Adipocyte (in vitro differentiated cells): ENCODE measurements around the gene ZBTB44.

Experiments
- DNase-seq: peaks from one replicate; pipeline ENCODE4 v3.0.0-alpha.2; 2015; ENCODE audit warnings: low read depth
- H3K27me3 ChIP-seq: replicated peaks from 2 replicates; pipeline ENCODE4 v1.7.0; 2013; ENCODE audit warnings: mild to moderate bottlenecking, low read length, moderate library complexity; ENCODE audit not compliant: control insufficient read depth, insufficient read depth
- H3K36me3 ChIP-seq: 2 replicates; pipeline ENCODE4 v1.7.0; 2013; ENCODE audit warnings: low read length, mild to moderate bottlenecking, moderate library complexity; ENCODE audit not compliant: control insufficient read depth, insufficient read depth, severe bottlenecking
- H3K4me1 ChIP-seq: 2 replicates; pipeline ENCODE4 v1.7.0; 2013; ENCODE audit warnings: mild to moderate bottlenecking, low read length, moderate library complexity; ENCODE audit not compliant: control insufficient read depth, insufficient read depth
- H3K4me3 ChIP-seq: 2 replicates; pipeline ENCODE4 v1.7.0; 2013; ENCODE audit warnings: mild to moderate bottlenecking, low read length, moderate library complexity
- H3K9ac ChIP-seq: 2 replicates; pipeline ENCODE4 v1.7.0; 2013; ENCODE audit warnings: mild to moderate bottlenecking, low read length, moderate library complexity
- H3K9me3 ChIP-seq: 2 replicates; pipeline ENCODE4 v1.7.0; 2013; ENCODE audit warnings: mild to moderate bottlenecking, low read length, moderate library complexity; ENCODE audit not compliant: control insufficient read depth

Gene ZBTB44

DNA sequence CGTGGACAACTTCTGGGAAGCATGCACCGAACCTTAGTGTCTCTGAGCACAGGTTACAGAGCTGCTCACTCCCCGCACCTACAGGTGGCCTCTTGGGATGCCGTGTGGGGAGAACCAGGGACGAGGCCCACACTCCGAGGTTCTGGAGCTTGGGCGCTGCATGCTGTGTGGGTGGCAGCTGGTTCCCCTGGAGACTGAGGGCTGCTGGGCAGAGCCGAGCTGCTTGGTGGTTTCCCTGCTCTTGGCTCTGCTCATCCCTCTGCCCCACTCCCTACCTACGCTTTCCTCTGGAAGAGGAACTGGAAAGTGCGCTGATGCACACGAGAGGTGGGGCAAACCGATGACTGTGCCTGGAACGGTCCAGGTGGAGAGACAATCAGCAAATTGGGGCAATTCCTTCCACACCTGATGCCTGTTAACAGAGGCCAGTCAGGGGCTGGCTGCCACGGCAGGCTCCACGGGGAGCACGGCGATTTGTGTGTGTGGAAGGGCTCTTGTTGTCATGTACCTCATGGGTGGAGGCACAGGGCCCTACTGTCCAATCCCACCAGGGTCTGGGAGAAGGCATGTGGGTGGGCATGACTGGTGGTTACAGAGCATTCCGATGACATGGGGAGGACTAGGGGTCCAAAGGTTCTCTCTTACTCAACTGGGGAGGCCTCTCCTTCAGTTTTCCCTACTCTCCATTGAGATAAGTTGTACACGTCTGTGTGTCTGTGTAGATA, 94.2 kb downstream of the ZBTB44 start:
- no peak for DNase-seq
- Histone ChIP-seq H3K9ac (no peak overlapping the region), H3K4me3 (no peak overlapping the region), H3K27me3 (peaks cover 21% of the 10 kb centered on the region), H3K9me3 (no peaks in the 10 kb centered on the region), H3K36me3 (no peaks in the 10 kb centered on the region), H3K4me1 (no peaks in the 10 kb centered on the region)

DNA sequence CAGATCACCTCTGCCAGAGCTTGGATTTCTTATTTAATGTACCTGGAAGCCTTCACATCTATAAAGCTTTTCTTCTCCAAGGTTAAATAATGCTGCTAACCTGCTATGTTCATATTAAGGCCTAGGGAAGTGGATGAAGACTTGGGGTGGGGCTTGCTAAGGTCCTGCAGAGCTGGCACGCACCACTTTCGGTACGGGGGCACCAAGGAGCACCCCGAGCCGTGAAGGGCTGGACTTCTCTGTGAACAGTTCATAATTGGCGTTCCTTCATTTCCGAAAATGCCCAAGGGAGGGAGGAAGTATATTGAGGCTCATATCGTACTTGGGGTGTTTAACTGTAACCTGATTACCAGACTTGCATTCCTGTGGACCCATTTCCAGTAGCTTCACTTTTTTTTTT, 95.6 kb downstream of the ZBTB44 start:
- DNase-seq = no peak

DNA sequence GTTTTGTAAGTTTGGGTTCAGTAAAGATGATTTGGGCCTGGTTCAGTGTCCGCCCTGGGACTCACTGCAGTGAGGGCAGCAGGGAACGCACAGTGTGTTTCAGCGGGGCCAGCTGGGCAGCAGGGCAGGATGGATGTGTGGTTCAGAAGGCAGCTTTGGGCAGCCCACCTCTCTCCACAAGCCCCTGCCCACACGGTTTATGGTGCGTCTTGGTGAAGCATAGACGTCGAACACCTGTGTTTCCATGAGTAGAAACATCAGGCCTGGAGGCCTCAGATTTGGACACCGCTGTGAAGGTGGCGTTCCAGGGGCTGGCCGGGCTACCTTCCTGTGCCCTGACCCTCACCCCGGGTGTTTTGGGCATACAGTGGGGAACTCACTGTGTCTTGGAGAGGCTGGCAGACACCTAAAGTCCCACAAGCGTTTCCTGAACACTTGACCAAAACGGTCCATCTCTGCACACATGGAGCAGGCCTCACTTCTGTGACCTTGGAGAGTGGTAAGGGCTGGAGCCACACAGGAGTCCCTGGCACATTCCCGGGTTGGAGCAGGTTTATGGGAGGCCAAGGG, 96.1 kb downstream of the ZBTB44 start:
- Histone ChIP-seq H3K9me3 (no peaks in the 10 kb centered on the region), H3K4me3 (no peak overlapping the region), H3K27me3 (peaks cover 40% of the 10 kb centered on the region), H3K4me1 (no peaks in the 10 kb centered on the region), H3K36me3 (no peaks in the 10 kb centered on the region), H3K9ac (no peak overlapping the region)
- DNase-seq = no peak

More for the DNA sequence above, 95.6 kb downstream of the ZBTB44 start:
- H3K9ac ChIP-seq = no peak overlapping the region
- H3K9me3 ChIP-seq = no peaks in the 10 kb centered on the region
- H3K4me3 ChIP-seq = no peak overlapping the region
- H3K4me1 ChIP-seq = no peaks in the 10 kb centered on the region
- peaks cover 34% of the 10 kb centered on the region for H3K27me3 ChIP-seq
- H3K36me3 ChIP-seq = no peaks in the 10 kb centered on the region

DNA sequence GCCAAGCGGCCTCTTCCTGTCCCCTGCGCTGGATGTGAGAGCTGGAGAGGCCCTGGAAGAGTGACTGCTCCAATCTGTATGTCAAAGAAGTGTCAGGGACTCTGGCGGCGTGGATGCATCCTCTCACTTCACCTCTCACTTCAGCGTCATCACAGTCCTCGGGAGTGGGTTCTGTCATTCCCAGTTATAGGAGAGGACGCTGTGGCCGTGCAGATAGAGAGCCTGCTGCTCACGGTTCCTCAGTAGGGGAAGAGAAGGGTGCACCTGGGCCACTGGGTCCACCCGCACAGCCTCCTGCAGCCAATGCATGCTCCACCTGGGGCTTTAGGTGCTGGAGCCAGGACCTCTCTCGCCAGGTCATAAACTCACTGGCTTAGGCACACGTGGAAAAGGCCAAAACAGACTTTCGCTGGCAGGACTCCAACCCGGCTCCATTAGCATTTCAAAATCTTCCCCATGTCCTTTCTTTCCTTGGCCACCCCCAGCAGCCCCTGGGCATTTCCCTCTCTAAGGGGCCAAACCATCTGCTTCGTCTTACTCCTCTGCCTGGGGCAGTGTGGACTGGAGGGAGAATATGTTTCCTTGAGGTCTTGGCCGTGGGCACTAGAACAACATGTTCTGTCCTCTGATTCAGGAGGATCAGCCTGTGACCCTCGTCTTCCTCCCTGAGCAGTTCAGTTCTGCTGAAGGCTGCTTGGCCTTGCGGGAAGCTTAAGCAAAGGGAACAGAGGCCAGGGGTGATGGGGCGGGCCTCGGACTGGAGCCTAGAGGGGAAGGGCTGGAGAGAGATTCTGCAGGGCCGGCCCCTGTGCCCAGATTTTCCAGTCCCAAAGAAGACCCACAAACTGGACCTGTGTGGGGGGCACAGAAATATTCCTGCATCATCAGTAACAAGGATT, 97.3 kb downstream of the ZBTB44 start:
- no peaks in the 10 kb centered on the region for H3K9me3 ChIP-seq
- H3K9ac ChIP-seq = no peak overlapping the region

DNA sequence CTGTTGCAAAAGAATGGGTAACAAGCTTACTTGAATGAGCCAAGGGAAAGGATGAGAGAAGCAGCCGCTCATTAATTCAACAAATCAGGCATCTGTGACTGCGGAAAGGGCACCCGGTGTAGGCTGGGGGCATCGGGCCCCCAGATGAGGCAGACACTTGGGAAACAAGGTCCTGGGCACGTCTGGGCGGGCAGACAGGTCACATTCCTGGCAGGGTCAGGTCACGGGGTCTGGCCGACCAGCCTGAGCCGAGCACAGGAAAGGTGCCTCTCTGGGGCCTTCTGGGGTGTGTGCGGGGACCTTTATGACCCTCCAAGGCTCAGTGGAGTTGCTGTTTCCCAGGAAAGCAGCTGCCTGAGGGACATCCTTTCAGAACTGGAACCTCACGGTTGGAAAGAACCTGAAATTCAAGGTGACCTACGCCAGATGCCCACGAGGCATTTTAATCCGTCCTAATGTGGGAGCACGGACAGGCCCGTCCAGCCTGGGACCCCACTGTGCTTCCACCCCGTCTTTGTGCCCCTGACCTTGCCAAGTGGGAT, 98.1 kb downstream of the ZBTB44 start:
- H3K9ac ChIP-seq = no peak overlapping the region
- H3K36me3 ChIP-seq = no peaks in the 10 kb centered on the region
- H3K9me3 ChIP-seq = no peaks in the 10 kb centered on the region
- peaks cover 51% of the 10 kb centered on the region for H3K27me3 ChIP-seq
- H3K4me3 ChIP-seq = no peak overlapping the region
- H3K4me1 ChIP-seq = no peaks in the 10 kb centered on the region
- no peak for DNase-seq

More for the DNA sequence above, 97.3 kb downstream of the ZBTB44 start:
- H3K4me3 ChIP-seq = no peak overlapping the region
- H3K36me3 ChIP-seq = no peaks in the 10 kb centered on the region
- DNase-seq = no peak
- H3K27me3 ChIP-seq = peaks cover 44% of the 10 kb centered on the region
- H3K4me1 ChIP-seq = no peaks in the 10 kb centered on the region

DNA sequence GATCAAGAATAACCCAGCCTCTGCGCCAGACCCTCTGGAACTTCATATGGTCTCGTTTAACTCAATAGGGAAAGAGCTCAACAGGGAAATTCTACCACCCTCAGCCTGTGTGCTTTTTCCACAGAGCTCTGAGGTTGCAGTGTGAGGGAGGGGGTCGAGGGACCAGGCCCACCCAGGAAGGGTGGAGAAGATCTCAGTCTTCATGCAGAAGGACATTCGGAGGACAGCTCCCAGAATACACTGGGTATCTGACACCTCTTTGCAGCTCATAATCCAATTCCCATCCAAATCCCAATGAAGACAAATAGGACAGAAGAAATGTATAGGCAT, 98.5 kb downstream of the ZBTB44 start:
- H3K9me3 ChIP-seq = no peaks in the 10 kb centered on the region
- H3K36me3 ChIP-seq = no peaks in the 10 kb centered on the region
- no peak for DNase-seq
- no peak overlapping the region for H3K4me3 ChIP-seq
- H3K4me1 ChIP-seq = no peaks in the 10 kb centered on the region
- H3K9ac ChIP-seq = no peak overlapping the region
- H3K27me3 ChIP-seq = peaks cover 52% of the 10 kb centered on the region

DNA sequence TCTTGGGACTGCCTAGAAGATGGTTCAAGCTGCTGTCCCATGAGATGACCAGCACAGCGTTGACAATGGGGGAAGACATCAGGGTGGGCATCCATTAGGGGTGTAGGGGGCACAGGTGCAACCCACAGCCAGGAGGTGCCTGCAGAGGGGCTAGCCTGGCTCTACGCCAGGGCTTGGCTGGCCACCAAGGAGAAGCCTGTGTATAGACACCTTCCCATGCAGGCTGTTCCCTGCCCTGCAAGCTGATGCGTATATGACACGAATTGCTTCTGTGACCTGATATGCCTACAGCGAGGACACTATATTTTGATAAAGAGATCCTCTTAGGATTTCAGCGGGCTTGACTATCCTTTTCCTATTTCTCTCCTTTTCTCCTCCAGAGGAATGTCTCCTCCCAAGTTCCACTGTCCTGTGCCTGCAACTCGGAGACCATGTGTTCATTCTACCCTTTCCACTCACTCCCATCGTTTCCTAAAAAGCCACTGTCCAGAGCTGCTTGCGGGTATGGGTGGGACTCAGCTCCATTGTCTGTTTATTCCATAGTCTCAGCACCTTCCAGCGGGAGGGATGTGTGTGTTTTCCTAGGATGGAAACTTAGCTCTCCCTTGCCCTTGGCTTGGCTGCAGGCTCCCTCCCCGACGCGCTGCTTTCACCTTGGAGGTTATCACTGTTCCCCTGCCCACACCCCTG, 99.0 kb downstream of the ZBTB44 start:
- Histone ChIP-seq H3K9ac (no peak overlapping the region), H3K9me3 (no peaks in the 10 kb centered on the region), H3K36me3 (no peaks in the 10 kb centered on the region), H3K4me3 (no peak overlapping the region), H3K4me1 (no peaks in the 10 kb centered on the region), H3K27me3 (peaks cover 52% of the 10 kb centered on the region)
- no peak for DNase-seq

DNA sequence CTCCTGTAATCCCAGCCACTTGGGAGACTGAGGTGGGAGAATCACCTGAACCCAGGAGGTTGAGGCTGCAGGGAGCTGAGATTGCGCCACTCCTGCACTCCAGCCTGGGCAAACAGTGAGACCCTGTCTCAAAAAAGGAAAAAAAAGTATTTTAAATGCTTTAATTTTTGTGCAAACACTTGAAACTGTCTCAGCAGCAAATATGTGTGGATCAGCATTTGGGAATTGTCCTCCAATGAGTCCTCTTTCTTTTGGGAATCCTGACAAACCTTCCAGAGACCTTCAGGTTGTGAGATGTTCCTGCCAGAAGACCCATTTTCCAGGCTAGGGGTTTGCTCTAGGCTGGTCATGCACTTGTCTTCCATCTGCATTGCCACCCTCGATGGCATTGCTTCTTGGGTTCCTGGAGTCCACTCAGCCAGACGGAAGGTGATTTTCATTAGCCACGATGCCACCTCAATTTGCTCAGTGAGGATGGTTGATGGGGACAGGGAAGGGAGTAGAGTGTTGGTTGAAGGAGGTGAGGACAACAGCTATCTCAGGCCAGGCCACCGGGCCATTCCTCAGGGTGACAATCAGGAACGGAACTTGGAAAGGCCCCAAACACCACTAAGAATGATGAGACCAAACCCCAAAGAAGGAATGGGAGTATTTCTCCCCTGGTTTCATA, 99.7 kb downstream of the ZBTB44 start:
- Histone ChIP-seq H3K4me3 (no peak overlapping the region), H3K27me3 (peaks cover 59% of the 10 kb centered on the region), H3K9ac (no peak overlapping the region), H3K36me3 (no peaks in the 10 kb centered on the region), H3K9me3 (no peaks in the 10 kb centered on the region), H3K4me1 (no peaks in the 10 kb centered on the region)
- DNase-seq = no peak

DNA sequence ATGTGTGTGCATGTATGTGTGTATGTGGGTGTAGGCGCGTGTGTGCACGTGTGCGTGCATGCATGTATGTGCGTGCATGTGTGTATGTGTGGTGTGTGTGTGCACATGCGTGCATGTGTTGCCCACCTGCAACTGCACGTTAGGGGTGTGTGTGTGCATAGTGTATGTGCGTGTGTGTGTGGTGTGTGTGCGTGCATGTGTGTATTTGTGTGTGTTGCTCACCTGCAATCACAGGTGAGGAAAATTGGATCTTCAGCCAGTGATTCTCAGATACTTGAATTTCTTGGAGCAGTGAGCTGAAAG, 100.8 kb downstream of the ZBTB44 start:
- no peak overlapping the region for H3K4me3 ChIP-seq
- no peak for DNase-seq
- H3K9me3 ChIP-seq = no peaks in the 10 kb centered on the region

DNA sequence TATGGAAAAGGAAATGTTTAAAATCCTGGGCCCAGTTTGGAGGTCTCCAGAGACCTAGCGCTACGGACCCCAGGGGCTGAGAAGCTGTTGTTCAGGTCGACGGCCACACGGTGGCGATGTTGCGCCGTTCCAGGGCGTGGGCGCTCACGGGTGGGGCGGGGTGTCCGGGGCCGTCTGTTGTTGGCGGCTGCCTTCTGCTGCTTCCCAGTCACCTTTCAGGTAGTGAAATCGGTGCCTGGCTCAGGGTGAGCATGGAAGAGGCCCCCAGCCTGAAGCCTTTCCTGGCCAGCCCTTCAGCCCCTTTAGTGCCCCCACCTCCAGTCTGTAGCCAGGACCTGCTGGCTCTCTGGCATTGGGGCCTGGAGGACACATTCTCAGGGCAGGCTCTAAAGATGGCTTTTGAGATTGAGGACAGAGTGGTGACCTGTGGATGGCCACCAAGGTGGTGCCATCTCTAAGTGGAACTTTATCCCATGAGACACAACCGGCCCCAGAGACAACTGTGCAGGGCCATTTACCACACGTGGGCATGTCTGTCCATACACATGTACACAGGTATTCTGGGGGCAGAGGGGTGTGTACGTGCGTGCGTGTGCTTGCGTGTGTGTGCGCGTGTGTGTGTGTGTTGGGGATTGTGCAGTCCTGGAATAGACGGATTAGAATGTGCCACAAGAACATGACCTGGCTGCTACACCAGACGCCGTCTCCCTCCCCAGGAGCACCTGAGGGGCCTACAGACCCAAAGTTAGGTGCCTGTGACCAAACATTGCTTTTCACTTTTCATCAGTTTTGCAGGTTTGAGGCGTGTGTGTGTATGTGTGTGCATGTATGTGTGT, 101.4 kb downstream of the ZBTB44 start:
- Histone ChIP-seq H3K9ac (no peak overlapping the region), H3K4me3 (no peak overlapping the region), H3K27me3 (peaks cover 61% of the 10 kb centered on the region), H3K4me1 (no peaks in the 10 kb centered on the region), H3K36me3 (no peaks in the 10 kb centered on the region), H3K9me3 (no peaks in the 10 kb centered on the region)
- peak; percentile 80 for DNase-seq

More for the DNA sequence above, 100.8 kb downstream of the ZBTB44 start:
- Histone ChIP-seq H3K4me1 (no peaks in the 10 kb centered on the region), H3K27me3 (peaks cover 61% of the 10 kb centered on the region), H3K36me3 (no peaks in the 10 kb centered on the region), H3K9ac (no peak overlapping the region)
